GM12865 (cell line): ENCODE results near the gene CLIC1.

Experiments
- DNase-seq: peaks from one replicate; pipeline ENCODE4 v3.0.0; 2010; ENCODE audit warnings: low read depth
- H3K4me3 ChIP-seq: 2 replicates; pipeline ENCODE4 v1.5.1; 2011; ENCODE audit warnings: mild to moderate bottlenecking, low read depth, low read length, control low read depth
- TF ChIP-seq, protein P1 (sequence below): IDR thresholded peaks from 2 replicates; pipeline ENCODE4 v1.5.1; 2011; ENCODE audit warnings: low read length, control low read depth, low read depth, inconsistent platforms; ENCODE audit not compliant: insufficient read depth; ENCODE audit errors: missing control alignments

Gene CLIC1

GRCh38 chr6:31762878-31763618, 26.7 kb upstream of the CLIC1 start:
- no peak overlapping the region for H3K4me3 ChIP-seq
- TF ChIP-seq, protein P1, sequence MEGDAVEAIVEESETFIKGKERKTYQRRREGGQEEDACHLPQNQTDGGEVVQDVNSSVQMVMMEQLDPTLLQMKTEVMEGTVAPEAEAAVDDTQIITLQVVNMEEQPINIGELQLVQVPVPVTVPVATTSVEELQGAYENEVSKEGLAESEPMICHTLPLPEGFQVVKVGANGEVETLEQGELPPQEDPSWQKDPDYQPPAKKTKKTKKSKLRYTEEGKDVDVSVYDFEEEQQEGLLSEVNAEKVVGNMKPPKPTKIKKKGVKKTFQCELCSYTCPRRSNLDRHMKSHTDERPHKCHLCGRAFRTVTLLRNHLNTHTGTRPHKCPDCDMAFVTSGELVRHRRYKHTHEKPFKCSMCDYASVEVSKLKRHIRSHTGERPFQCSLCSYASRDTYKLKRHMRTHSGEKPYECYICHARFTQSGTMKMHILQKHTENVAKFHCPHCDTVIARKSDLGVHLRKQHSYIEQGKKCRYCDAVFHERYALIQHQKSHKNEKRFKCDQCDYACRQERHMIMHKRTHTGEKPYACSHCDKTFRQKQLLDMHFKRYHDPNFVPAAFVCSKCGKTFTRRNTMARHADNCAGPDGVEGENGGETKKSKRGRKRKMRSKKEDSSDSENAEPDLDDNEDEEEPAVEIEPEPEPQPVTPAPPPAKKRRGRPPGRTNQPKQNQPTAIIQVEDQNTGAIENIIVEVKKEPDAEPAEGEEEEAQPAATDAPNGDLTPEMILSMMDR: no peak
- no peak for DNase-seq

DNA sequence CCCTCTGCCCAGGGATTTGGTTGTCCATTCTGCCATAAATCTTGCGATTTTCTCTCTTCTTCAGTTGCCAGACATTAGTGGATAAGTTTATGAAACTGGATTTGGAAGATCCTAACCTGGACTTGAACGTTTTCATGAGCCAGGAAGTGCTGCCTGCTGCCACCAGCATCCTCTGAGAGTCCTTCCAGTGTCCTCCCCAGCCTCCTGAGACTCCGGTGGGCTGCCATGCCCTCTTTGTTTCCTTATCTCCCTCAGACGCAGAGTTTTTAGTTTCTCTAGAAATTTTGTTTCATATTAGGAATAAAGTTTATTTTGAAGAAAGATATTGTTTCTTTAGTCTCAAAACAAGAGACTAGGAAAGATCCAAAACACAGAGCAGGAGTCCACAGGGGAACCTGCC, 26.0 kb upstream of the CLIC1 start, which contains the start of gene SAPCD1:
TSS of gene SAPCD1 (plus strand) at position 301 of the 400 bp plus-strand sequence. CDS start 399 bp downstream, outside the sequence.
- no peak for DNase-seq
- H3K4me3 ChIP-seq: no peak within 1 kb of the TSS
- TF ChIP-seq, protein P1: no peak

GRCh38 chr6:31761343-31761742, 25.0 kb upstream of the CLIC1 start:
- no peak for DNase-seq
- H3K4me3 ChIP-seq: no peak overlapping the region
- TF ChIP-seq, protein P1: no peak

DNA sequence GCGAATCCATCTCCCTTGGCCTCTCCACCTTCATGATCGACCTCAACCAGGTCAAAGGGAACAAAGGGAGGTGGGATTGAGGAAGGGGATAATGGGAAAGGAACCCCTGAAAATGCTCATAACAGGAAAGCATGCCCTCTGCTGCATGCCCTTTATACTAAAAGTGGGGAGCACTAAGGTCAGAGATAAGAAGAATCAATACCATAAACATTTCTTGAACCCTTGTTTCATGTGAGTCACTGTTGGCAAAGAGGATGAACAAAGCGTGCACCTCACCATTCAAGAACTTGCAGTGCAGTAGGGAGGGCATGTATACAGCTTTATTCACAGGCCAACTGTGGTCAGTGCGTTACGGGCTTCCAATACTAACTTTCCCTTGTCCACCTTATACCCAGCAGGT, 24.5 kb upstream of the CLIC1 start:
- H3K4me3 ChIP-seq: no peak overlapping the region
- no peak for DNase-seq
- TF ChIP-seq, protein P1: no peak

DNA sequence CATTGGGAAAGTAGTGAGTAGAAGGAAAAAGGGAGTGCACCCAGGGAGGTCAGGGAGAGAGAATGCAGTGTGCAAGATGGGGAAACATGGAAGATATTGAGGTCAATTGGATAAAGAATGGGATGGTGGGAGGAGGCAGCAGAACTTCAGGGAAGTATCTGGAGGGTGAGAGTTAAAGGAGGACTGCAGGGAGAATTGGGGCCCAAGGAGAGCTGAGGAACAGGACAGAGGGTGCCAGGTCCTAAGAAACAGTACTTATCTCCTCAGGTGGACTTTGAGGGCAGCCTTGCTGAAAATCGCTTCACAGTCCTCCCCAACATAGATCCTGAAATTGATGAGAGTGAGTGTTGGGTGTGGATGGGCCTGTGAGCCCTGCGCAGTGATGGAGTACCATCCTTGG, 22.0 kb upstream of the CLIC1 start:
- no peak for DNase-seq
- H3K4me3 ChIP-seq: no peak overlapping the region
- TF ChIP-seq, protein P1: no peak

DNA sequence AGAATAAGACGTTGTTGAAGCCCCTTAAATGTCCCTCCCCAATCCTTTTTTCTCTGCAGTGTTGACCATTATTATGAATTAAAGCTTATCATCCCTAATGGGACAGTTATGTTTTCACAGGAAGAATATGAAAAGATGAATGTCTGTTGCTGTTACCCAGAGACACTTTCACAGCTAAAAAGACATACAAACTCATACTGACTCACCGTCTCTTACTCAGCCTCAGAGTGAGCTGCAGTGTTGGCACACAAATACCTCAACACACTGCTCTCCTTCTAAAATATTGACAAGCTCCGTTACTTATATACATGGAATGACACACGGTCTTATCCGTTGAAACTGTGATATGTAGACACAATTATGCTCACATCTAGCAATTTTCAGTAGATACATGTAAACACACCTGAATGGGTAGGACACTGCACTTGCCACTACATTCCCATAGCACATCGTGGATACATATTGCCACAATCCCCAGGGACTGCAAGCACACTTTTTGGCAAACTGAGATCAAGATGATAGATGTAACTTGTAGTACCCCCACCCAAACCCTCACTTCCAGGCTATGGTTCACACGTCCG, 16.5 kb upstream of the CLIC1 start:
- DNase-seq: no peak
- no peak overlapping the region for H3K4me3 ChIP-seq
- TF ChIP-seq, protein P1: no peak
